Esophagus squamous epithelium (tissue), 5 donors: ENCODE data around the gene FIP1L1. TPM values are rescaled to one million over a fixed set of nuclear protein-coding genes. Genes with fewer than 3 reads are reported as not detected.

Experiments
- DNase-seq: peaks from one replicate; lab custom pipeline; 2025; lab: John Stamatoyannopoulos, UW
- H3K27ac ChIP-seq, 4 donors: fragments of 200-600 bp; sonication (generic); one replicate each; pipeline ENCODE4 v1.5.1; 2016 to 2019; ENCODE audit warnings: mild to moderate bottlenecking in 1 of 4
- H3K27me3 ChIP-seq, 4 donors: fragments of 200-600 bp; sonication (generic); 1 replicate in 3 of 4; 2 replicates in 1 of 4; pipeline versions ENCODE4 v1.5.1 to v1.6.0; 2017 to 2021; ENCODE audit warnings: antibody characterized with exemption in 1 of 4
- H3K36me3 ChIP-seq, 3 donors: fragments of 200-600 bp; sonication (generic); one replicate each; pipeline ENCODE4 v1.5.1; 2016 to 2019
- H3K4me1 ChIP-seq, 3 donors: fragments of 200-600 bp; sonication (generic); one replicate each; pipeline ENCODE4 v1.5.1; 2017 to 2019
- H3K4me3 ChIP-seq, 4 donors: fragments of 200-600 bp; sonication (generic); 1 replicate in 3 of 4; 2 replicates in 1 of 4; pipeline ENCODE4 v1.5.1; 2016 to 2019; ENCODE audit warnings: mild to moderate bottlenecking in 2 of 4, moderate library complexity in 1 of 4
- H3K9me3 ChIP-seq, 3 donors: fragments of 200-600 bp; sonication (generic); one replicate each; pipeline ENCODE4 v1.5.1; 2016 to 2019
- CTCF ChIP-seq, 6 experiments: fragments of 450-650 bp in 4 of 6; fragments of 200-600 bp in 2 of 6; sonication (generic) in 2 of 6; IDR thresholded peaks; one replicate each; pipeline ENCODE4 v1.5.1; 2016 to 2019; ENCODE audit warnings: antibody characterized with exemption in 6 of 6, mild to moderate bottlenecking in 4 of 6, moderate library complexity in 4 of 6
- POLR2A ChIP-seq, 4 donors: fragments of 450-650 bp; IDR thresholded peaks; one replicate each; pipeline ENCODE4 v1.6.1; 2017; ENCODE audit warnings: antibody characterized with exemption in 4 of 4, mild to moderate bottlenecking in 4 of 4, moderate library complexity in 3 of 4
- WGBS, 2 donors: methylation state at CpG; one replicate each; pipeline ENCODE4 v1.1.5; 2018; 5-methylcytosine and 5-hydroxymethylcytosine counted together
- intact Hi-C: fragments of 100-400 bp; cut with DNase I; formaldehyde crosslinking; loops from one replicate; pipeline ENCODE4 v1.15.0; 2022
- total RNA-seq, 4 donors: library from RNA; depleted of rRNA; stranded (reverse); fragments of >200 nt; gene quantifications; one replicate each; pipeline ENCODE4 v1.1.0, GENCODE V29; 2016
- donor health status: DM: yes; HTN: yes; CAD: no.

FIP1L1 gene
- total RNA-seq, 4 donors from 2014 or later = 24.8 to 46.0 (median 32.9) TPM

- intact Hi-C loops = no loop called here
- no peak overlapping the region for H3K4me3 ChIP-seq
- no peak overlapping the region for H3K27ac ChIP-seq
- WGBS, 2 donors = 90 to 97% methylated on average over 2 of the region's 2 CpGs
- peaks cover 0 to 69% (median 6%) of the 10 kb centered on the region in 3 donors for H3K36me3 ChIP-seq
- no peak for TF ChIP-seq CTCF (IDR thresholded peaks at IDR 0.05)
- no peak for TF ChIP-seq POLR2A (IDR thresholded peaks at IDR 0.05)
- no peaks in the 10 kb centered on the region for H3K27me3 ChIP-seq
- no peaks in the 10 kb centered on the region for H3K9me3 ChIP-seq
- no peaks in the 10 kb centered on the region for H3K4me1 ChIP-seq
- DNase-seq = no peak
These were observed 67.5 kb downstream of the FIP1L1 start for GRCh38 chr4:53444954-53445353.

- DNase-seq = no peak
- Histone ChIP-seq H3K4me1 (no peaks in the 10 kb centered on the region), H3K27ac (no peak overlapping the region), H3K36me3 (peaks cover 0 to 57% (median 8%) of the 10 kb centered on the region in 3 donors), H3K9me3 (no peaks in the 10 kb centered on the region), H3K27me3 (no peaks in the 10 kb centered on the region), H3K4me3 (no peak overlapping the region)
- TF ChIP-seq POLR2A (IDR thresholded peaks at IDR 0.05) = no peak
- TF ChIP-seq CTCF (IDR thresholded peaks at IDR 0.05) = no peak
- intact Hi-C loops = no loop called here
- WGBS, 2 donors = 76 to 85% methylated on average over 3 of the region's 3 CpGs
These were observed 73.3 kb downstream of the FIP1L1 start for GRCh38 chr4:53450773-53451172.

- 83 to 86% methylated on average over 2 of the region's 2 CpGs for WGBS, 2 donors
- no peak for TF ChIP-seq POLR2A (IDR thresholded peaks at IDR 0.05)
- TF ChIP-seq CTCF (IDR thresholded peaks at IDR 0.05) = no peak
- no peak for DNase-seq
- Histone ChIP-seq H3K27ac (no peak overlapping the region), H3K27me3 (no peaks in the 10 kb centered on the region), H3K4me1 (no peaks in the 10 kb centered on the region), H3K9me3 (no peaks in the 10 kb centered on the region), H3K4me3 (no peak overlapping the region), H3K36me3 (peaks cover 0 to 66% (median 4%) of the 10 kb centered on the region in 3 donors)
- intact Hi-C loops = no loop called here
These were observed 75.9 kb downstream of the FIP1L1 start for GRCh38 chr4:53453385-53453784.

GRCh38 chr4:53455766-53456165 lies 78.3 kb downstream of the FIP1L1 start:
- Histone ChIP-seq H3K4me1 (no peaks in the 10 kb centered on the region), H3K4me3 (no peak overlapping the region), H3K36me3 (peaks cover 4 to 90% (median 12%) of the 10 kb centered on the region in 3 donors), H3K9me3 (no peaks in the 10 kb centered on the region), H3K27ac (no peak overlapping the region), H3K27me3 (no peaks in the 10 kb centered on the region)
- intact Hi-C loops = no loop called here
- WGBS, 2 donors = 84 to 90% methylated on average over 3 of the region's 3 CpGs
- no peak for DNase-seq
- TF ChIP-seq CTCF (IDR thresholded peaks at IDR 0.05) = no peak
- no peak for TF ChIP-seq POLR2A (IDR thresholded peaks at IDR 0.05)

- TF ChIP-seq CTCF (IDR thresholded peaks at IDR 0.05) = no peak
- no peak for TF ChIP-seq POLR2A (IDR thresholded peaks at IDR 0.05)
- H3K4me1 ChIP-seq = no peaks in the 10 kb centered on the region
- intact Hi-C loops = no loop called here
- H3K9me3 ChIP-seq = no peaks in the 10 kb centered on the region
- no peak for DNase-seq
- no peak overlapping the region for H3K27ac ChIP-seq
- H3K4me3 ChIP-seq = no peak overlapping the region
- no peaks in the 10 kb centered on the region for H3K27me3 ChIP-seq
- H3K36me3 ChIP-seq = peaks cover 4 to 94% (median 12%) of the 10 kb centered on the region in 3 donors
These were observed 78.7 kb downstream of the FIP1L1 start for GRCh38 chr4:53456178-53456577.
